OCI-LY1 (cell line): ENCODE measurements around the gene MTMR2.
"Not testable (repeated sequence)": the region's sequence is repeated elsewhere in the genome, so short reads cannot be mapped to it uniquely, and the experiment has no call there.

ENCODE experiments used
- EZH2 ChIP-seq: fragments of 200-600 bp; sonication (generic), shearing (Covaris generic); IDR thresholded peaks from 2 replicates; pipeline ENCODE4 v1.8.0; 2017; ENCODE audit warnings: borderline replicate concordance, mixed run types, mild to moderate bottlenecking, antibody characterized with exemption, low read length, moderate library complexity, mixed read lengths
- TF ChIP-seq, protein P1 (sequence below): fragments of 200-600 bp; sonication (generic), shearing (Covaris generic); IDR thresholded peaks from 2 replicates; pipeline ENCODE4 v1.5.1; 2017; ENCODE audit warnings: mild to moderate bottlenecking, antibody characterized with exemption, low read length, moderate library complexity, mixed read lengths

DNA sequence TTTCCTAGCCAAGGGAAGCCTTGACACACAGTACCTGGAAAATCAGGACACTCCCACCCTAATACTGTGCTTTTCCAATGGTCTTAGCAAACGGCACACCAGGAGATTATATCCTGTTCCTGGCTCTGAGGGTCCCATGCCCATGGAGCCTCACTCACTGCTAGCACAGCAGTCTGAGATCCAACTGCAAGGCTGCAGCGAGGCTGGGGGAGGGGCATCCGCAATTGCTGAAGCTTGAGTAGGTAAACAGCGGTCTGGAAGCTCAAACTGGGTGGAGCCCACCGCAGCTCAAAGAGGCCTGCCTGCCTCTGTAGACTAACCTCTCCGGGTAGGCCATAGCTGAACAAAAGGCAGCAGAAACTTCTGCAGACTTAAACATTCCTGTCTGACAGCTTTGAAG lies 117.4 kb downstream of the MTMR2 start:
- TF ChIP-seq, protein P1, sequence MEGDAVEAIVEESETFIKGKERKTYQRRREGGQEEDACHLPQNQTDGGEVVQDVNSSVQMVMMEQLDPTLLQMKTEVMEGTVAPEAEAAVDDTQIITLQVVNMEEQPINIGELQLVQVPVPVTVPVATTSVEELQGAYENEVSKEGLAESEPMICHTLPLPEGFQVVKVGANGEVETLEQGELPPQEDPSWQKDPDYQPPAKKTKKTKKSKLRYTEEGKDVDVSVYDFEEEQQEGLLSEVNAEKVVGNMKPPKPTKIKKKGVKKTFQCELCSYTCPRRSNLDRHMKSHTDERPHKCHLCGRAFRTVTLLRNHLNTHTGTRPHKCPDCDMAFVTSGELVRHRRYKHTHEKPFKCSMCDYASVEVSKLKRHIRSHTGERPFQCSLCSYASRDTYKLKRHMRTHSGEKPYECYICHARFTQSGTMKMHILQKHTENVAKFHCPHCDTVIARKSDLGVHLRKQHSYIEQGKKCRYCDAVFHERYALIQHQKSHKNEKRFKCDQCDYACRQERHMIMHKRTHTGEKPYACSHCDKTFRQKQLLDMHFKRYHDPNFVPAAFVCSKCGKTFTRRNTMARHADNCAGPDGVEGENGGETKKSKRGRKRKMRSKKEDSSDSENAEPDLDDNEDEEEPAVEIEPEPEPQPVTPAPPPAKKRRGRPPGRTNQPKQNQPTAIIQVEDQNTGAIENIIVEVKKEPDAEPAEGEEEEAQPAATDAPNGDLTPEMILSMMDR: not testable (repeated sequence)
- TF ChIP-seq EZH2: not testable (repeated sequence)
